ENCODE measurements around the gene ZAR1L.

DNA sequence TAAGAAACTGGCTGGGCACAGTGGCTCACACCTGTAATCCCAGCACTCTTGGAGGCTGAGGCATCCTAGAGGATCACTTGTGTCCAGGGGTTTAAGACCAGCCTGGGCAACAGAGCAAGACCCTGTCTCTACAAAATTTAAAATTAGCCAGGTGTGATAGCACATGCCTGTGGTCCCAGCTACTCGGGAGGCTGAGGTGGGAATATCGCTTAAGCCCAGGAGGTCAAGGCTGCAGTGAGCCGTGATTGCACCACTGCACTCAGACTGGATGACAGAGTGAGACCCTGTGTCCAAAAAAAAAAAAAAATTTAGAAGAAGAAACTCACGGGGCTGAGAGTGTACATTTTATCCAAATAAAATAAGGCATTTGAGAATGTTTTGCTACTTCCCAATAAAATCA lies 58.9 kb downstream of the ZAR1L start:
- TF ChIP-seq CEBPB (tag; IDR thresholded peaks at IDR 0.05) = no peak
- TF ChIP-seq TARDBP (IDR thresholded peaks at IDR 0.05) = no peak
- TF ChIP-seq SP1 (CRISPR knock-in tag; IDR thresholded peaks at IDR 0.05) = no peak
- TF ChIP-seq ZNF175 (CRISPR knock-in tag; IDR thresholded peaks at IDR 0.05; ENCODE audit: low read depth) = no peak
- TF ChIP-seq, protein P1, sequence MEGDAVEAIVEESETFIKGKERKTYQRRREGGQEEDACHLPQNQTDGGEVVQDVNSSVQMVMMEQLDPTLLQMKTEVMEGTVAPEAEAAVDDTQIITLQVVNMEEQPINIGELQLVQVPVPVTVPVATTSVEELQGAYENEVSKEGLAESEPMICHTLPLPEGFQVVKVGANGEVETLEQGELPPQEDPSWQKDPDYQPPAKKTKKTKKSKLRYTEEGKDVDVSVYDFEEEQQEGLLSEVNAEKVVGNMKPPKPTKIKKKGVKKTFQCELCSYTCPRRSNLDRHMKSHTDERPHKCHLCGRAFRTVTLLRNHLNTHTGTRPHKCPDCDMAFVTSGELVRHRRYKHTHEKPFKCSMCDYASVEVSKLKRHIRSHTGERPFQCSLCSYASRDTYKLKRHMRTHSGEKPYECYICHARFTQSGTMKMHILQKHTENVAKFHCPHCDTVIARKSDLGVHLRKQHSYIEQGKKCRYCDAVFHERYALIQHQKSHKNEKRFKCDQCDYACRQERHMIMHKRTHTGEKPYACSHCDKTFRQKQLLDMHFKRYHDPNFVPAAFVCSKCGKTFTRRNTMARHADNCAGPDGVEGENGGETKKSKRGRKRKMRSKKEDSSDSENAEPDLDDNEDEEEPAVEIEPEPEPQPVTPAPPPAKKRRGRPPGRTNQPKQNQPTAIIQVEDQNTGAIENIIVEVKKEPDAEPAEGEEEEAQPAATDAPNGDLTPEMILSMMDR (IDR thresholded peaks at IDR 0.05 in 2 of 3, conservative IDR thresholded peaks at IDR 0.05 in 1 of 3; ENCODE audit: insufficient read depth in 2 of 3, low read depth in 1 of 3, low read length in 3 of 3) = no peak

Measured in K562 (cell line).